NCI-H82 treated with DMSO at 0.1 percent for 48 hours (cell line): ENCODE results near the gene ULK3.
"Not testable (repeated sequence)": the region's sequence is repeated elsewhere in the genome, so short reads cannot be mapped to it uniquely, and the experiment has no call there.

Source experiments
- DNase-seq: peaks from one replicate; lab custom pipeline; 2025; ENCODE audit not compliant: unreplicated experiment; lab: John Stamatoyannopoulos, UW

ULK3 gene, protein sequence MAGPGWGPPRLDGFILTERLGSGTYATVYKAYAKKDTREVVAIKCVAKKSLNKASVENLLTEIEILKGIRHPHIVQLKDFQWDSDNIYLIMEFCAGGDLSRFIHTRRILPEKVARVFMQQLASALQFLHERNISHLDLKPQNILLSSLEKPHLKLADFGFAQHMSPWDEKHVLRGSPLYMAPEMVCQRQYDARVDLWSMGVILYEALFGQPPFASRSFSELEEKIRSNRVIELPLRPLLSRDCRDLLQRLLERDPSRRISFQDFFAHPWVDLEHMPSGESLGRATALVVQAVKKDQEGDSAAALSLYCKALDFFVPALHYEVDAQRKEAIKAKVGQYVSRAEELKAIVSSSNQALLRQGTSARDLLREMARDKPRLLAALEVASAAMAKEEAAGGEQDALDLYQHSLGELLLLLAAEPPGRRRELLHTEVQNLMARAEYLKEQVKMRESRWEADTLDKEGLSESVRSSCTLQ

DNA sequence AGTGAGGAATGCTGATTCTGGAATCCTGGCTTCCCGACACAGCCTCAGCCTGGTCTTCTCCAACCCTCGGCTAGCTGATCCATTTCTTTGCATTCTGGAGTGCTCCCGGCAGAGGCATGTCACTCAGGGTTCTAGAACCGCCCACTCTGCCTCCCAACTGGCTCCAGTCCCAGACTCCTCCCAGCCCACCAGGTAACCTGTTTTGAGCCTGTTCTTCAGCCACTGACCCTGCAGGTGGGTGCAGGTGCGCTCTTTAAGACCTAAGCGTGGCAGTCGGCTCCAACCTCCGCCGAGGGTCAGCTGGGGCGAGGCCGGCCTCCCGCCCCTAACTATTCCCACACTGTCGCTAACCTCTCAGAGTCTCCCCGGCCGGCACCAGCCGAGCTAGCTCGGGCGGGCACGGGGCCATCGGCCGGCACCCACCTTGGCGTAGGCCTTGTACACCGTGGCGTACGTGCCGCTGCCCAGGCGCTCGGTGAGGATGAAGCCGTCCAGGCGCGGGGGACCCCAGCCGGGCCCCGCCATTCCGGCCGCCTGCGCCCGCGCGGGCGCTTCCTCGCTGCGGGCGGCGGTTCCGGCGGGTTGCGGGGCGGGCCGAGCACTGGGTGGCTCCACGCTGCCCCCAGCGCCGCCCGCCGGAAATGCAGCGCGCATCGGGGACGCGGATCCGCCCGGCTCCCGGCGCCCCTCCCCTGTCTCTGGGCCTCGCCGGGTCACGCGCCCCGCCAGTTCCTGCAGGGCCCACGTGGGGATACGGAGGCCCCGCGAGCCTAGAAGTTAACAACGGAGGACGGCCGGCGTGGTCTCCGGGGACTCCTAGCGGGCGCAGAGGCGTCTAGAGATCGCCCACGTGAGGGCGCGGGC is at the start of gene ULK3:
Gene ULK3, minus strand, starts transcription at position 576 of the 864 bp plus-strand sequence. Its CDS starts 51 bp downstream, at position 525.
- DNase-seq: peak; percentile 62

DNA sequence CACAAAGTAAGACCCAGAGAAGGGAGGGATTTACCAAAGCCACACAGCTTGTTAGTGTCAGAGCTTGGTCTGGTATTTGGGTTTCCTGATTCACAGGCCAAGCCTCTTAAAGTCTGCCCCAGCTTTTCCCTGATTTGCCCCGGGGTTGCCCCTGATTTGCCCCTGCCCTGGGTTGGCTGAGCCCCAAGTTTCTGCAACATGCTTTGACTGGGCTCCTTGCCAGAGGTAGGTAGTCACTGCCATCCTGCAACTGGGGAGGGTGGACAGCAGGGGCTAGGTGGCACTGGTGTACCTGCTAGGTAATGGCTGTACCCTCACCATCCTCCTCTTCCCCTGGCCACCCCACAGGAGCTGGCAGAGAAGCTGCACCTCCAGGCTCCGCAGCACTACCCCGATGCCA is 49.4 kb upstream of the ULK3 start:
- DNase-seq: no peak

DNA sequence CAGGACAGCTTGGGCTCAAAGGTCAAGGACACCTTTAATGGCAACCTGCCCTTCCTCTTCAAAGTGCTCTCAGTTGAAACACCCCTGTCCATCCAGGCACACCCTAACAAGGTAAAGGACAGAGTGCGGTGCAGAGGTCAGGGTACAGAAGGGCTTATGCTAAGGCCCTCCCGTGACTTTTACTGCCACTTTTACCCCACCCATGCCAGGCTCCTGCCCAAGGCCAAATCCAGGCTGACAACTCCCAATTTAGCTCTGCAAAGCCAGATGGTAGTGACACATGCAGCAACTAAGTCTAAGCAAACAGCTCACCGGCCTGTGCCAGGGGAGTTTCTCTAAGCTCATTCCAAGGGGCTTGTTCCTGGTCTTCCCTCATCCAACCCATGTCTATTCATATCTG is 48.5 kb upstream of the ULK3 start:
- DNase-seq: no peak

DNA sequence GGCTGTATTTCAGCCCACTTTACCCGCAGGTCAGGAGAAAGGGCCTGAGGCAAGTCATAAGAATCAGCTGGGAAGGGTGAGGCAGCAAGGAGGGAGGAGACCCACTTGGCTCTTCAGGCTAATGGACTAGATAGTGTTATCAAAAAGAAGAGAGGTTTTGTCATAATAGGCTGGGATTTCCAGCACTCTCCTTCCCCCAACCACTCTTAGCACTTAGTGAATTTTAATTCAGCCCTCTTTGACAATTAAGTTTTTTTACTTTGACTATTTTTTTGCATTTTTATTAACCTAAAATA is 47.7 kb upstream of the ULK3 start:
- DNase-seq: no peak

DNA sequence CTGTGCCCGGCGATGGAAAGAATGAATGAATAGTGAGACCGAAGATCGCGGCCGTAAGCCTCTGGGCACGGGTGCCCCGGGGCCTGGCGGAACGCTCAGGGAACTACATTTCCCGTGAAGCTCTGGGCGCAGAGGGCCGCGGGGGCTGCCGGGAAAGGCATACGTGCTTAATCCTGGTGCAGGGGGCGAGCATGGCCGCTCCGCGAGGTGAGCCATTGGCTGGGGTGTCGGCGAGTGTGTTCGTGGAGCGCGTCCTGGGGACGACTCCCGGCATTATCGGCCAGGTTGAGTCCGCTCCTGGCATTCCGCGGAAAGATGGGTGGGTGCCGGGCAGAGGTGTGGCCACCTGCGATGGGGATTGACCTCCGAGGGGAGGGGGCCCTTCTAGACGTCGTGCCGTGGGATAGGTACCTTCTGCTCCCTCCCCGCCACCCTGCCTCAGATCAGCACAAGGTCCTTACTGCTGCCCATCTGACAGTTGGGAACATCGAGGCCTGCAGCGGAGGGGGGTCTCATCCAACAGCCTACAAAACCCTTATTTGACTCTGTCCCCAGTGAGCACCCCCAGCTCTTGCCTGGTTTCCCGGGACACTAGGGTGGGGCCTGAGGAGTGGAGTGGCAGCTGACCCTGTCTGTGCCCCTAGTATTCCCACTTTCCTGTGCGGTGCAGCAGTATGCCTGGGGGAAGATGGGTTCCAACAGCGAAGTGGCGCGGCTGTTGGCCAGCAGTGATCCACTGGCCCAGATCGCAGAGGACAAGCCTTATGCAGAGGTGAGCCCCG is 47.1 kb upstream of the ULK3 start, which contains the start of gene MPI:
Gene MPI, plus strand, starts transcription at position 160 of the 782 bp plus-strand sequence. Its CDS starts 32 bp downstream, at position 192.
- DNase-seq: peak; percentile 49

DNA sequence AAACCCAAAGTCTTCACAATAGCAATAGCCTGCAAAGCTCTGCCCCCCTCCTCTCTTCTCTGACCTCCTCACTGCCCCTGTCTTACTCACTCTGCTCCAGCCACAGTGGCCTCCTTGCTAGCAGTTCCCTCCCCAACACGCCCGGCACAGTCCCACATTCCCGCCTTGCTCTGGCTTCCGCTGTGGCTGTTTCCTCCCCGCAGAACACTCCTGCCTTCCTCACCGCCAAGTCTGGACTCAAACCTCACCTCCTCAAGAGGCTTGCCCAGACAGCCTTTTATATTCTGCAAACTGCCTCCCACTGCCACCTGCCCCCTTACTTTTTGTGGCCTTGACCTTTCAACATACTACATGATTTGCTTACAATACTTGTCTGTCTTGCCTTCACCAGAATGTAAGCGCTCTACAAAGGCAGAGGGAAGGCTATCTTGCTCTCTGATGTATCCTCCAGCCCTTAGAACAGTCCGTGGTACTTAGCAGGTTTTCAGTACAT is 46.5 kb upstream of the ULK3 start:
- no peak for DNase-seq

DNA sequence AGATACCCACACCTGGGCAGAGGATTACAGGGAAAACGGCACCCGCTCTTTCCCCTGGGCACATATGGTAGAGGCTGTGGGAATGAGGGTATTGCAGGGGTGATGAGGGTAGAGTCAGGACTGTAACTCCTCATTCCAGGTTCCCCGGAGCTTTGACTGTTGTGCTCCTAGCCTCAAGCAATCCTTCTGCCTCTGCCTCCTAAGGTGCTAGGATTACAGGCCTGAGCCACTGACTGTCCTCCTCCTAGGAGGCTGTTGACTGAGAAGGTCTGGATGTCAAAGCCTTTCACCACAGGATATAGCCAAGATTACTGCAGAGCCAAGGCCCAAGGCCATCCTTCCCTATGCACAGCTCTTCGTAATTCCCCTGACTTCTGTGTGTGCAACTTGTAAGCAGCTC is 45.8 kb upstream of the ULK3 start:
- DNase-seq: no peak

DNA sequence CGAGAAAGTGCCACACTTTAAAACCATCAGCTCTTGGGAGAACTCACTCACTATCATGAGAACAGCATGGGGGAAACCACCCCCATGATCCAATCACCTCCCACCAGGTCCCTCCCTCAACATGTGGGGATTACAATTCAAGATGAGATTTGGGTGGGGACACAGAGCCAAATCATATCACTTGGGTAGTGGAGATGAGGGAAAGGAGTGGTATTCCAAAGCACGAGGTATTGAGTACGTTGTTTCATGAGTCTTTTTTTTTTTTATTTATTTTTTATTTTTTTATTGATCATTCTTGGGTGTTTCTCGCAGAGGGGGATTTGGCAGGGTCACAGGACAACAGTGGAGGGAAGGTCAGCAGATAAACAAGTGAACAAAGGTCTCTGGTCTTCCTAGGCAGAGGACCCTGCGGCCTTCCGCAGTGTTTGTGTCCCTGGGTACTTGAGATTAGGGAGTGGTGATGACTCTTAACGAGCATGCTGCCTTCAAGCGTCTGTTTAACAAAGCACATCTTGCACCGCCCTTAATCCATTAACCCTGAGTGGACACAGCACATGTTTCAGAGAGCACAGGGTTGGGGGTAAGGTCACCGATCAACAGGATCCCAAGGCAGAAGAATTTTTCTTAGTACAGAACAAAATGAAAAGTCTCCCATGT is 44.7 kb upstream of the ULK3 start:
- not testable (repeated sequence) for DNase-seq

DNA sequence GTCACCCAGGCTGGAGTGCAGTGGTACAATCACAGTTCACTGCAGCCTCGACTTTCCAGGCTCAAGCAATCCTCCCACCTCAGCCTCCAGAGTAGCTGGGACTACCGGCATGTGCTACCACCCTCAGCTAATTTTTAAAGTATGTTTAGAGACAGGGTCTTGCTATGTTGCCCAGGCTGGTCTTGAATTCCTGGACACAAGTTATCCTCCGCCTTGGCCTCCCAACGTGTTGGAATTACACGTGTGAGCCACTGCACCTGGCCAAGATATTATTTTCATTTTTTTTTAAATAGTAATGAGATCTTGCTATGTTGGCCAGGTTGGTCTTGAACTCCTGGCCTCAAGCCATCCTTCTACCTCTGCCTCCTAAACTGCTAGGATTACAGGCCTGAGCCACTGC is 42.5 kb upstream of the ULK3 start:
- no peak for DNase-seq

DNA sequence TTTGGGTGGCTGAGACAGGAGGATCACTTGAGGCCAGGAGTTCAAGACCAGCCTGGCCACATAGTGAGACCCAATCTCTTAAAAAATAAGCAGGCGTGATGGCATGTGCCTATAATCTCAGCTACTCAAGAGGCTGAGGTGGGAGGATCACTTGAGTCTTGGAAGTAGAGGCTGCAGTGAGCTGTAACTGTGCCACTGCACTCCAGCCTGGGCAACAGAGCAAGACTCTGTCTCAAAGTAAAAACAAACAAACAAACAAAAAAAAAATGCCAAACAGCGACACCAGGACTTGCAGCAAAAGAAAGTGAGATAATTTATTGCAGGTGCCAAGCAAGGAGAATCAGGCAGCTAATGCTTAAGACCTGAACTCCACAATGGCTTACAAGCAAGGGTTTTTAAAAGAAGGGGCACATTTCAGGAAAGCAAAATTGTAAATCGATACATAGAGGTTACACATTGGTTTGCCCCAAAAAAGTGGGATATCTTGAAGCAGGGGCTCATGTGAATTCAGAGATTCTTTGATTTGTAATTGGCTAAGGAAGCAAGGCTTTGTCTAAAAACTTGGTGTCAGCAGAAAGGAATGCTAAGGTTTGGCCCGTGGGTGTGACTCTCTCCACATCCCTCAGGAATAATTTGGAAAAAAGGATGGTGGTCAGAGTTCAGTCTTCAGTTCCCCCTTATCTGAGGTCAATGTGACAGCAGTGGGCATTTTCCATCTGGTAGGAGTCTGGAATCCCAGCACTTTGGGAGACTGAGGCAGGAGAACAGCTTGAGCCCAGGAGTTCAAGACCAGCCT is 41.7 kb upstream of the ULK3 start:
- no peak for DNase-seq

DNA sequence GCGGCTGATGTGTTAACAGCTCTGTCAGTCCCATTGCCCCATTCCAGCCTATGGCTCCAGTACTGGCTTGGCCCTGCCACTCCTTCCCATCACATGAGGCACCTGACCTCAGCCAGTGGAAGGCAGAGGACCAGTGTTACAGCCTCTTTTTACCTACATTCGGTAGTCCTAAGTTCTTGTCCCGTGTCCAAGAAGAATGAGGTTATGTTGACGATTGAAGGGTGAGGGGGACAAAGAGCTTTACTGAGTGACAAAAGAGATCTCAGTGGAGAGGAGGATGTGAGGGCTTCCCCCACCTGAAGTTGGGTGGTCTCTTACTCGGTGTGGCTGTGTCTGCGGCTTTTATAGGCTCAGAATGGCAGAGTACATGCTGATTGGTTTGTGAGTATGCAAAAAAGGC is 39.6 kb upstream of the ULK3 start:
- no peak for DNase-seq

DNA sequence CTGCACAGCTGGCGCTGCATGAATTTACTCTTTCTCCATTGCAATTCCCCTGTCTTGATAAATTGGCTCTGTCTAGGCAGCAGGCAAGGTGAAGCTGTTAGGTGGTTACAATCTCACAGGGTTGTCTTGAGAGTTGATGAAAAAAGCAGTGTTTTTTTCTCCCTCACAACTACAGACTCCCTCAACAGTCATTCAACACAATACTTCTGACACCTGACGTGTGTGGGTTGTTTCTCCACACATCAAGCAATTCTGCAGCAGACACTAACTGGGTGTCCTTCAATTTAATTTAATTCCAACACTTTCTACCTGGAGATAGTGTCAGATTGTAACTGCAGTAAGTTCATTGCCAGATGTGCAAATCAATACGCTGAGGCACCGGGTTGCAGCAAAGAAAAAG is 35.3 kb upstream of the ULK3 start:
- no peak for DNase-seq

DNA sequence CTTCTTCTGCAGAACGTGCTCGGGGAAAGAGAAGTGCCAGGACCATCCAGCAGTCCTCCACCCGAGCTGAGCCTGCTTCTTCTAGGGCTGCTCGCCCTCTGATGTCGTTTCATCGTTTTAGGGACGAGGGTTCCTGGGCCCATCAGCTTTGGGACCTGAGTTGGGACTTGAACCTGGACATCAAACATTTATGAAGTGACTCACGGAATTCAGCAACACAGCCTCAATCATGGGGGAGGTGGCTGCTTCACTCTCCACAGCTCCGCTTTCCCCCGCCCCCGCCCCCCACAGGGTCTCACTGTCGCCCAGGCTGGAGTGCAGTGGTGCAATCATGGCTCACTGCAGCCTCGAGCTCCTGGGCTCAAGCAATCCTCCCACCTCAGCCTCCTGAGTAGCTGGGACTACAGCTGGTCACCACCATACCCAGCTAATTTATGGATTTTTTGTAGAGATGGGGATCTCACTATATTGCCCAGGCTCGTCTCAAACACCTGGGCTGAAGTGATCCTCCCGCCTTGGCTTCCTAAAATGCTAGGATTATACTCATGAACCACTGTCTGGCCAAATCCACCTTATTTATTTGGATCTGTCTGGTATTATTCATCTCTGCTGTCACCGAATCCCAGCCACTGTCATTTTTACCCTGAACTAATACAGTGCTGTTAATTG is 30.9 kb upstream of the ULK3 start:
- no peak for DNase-seq

DNA sequence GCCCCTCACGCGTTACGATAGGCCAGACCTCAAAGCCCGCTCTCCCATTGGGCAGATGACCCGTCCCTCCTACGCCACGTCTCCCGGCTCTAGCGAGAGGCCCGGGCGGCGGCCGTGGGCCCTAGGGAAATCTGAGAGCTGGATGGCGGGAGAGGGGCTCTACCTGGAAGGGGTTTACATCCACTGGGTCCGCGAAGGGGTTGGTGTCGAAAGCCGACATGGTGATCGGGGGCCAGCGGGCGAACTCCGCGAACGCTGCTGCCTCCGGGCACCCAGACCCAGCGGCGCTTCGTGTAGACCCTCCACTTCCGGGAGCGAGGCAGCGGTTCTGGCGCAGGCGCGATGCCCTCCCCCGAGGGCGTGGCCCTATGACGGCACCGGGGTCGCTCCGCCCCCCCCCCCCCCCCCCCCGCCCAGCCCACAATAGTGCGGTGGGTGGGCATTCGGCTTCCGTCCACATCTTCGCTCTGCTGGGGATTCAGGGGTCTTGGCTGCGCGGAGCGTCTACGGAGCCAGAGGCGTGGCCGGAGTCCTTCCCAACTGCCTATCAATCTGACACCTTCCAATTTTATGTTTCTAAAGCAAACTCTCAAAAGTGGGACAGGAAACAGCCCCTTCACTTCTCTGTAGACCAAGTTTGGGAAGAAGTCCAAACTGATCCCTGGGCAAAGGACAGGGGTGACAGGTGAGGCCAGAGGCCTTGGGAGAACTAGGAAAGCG is 30.2 kb upstream of the ULK3 start, which contains the start of gene SCAMP2:
Gene SCAMP2, minus strand, starts transcription at position 330 of the 720 bp plus-strand sequence. Its CDS starts 110 bp downstream, at position 220.
- peak; percentile 83 for DNase-seq

DNA sequence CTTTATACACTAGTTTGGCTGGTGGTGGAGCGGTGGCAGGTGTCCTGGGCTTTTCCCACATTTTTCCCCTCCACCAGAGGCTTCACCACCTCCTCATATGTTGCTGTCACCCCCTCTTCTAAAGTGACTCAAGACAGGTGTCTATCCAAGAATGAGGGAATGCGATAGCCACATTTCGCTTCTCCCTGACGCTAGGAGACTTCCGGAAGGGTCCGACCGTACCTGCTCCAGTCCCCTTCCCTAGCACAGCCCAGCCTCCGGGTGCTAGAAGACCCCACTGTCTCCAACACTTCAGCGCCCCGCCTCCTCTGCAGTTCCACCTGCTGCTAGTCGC is 29.7 kb upstream of the ULK3 start:
- DNase-seq: no peak

DNA sequence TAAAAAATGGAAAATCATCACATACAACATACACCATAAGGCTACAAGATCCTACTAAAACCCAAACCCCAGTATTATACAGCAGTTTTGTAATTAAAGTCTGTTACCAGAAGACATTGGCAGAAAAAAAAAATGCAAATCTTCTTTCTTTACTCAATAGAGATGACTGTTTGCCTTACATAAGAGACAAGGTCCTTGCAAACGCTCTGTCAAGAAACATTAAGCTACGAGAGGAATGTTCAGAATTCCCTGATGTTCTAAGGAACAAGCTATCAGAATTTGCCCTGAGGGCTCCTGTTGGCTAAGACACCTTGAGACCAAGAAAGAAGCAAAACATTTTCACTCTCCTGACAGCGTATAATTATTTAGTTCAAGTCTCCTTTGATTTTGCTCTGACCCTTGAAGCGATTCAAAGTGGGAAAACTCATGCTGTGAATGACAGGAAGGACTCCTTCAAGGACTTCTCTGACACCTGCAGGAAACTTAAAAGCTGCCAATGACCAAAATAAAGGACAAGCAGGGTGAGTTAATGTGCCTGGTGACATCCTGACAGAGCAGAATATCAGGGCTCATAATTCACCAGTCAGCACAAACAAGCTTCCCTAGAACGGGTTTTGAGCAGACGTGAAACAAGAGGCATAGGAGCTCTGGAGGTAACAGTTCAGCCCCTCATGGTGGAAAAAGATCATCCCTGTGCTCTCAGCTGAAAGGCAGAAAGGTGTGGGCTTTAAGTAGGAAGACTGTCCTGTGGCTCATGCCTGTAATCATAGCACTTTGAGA is 27.7 kb upstream of the ULK3 start:
- no peak for DNase-seq

DNA sequence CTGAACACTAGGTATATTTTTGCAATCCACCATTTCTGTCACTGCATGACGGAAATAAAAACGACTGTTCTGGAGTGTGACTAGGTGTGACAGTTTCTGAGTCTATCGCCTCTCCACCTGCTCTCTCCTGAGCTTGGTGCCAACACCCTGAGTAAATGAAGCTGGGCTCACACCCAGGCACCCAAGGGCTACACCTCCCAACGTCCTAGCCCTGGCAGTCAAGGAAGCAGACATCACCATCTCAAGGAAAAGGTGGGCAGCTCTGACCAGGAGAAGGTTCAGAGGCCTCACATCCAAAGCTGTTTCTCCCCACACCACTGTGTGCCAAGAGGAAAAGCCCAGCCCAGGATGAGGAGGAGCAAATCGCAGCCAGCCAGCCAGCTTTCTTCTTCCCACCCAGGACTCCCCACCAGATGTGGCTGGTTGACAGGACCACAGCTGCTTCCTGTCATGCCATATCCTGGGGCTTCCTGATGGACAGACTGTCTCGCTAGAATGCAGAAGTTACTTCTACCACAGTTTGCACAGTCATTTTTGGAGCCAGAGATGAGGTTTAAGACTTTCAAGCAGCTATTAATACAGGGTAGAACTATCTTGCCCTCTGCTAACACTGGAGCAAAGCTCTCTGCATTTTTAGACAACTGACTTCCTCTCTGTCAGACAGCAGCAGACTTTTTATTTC is 26.9 kb upstream of the ULK3 start:
- no peak for DNase-seq
